ENCODE data around the gene EDC4. TPM values are rescaled to one million over a fixed set of nuclear protein-coding genes. Genes with fewer than 3 reads are reported as not detected.

EDC4 gene
- total RNA-seq, 2 donors from 2014 or later = 58.6 to 96.5 TPM

GRCh38 chr16:67841816-67842508, 30.9 kb upstream of the EDC4 start, which contains the start of gene THAP11:
TSS of gene THAP11 (plus strand) at chr16:67842320. CDS start at chr16:67842555, 235 bp downstream.
- H3K4me3 ChIP-seq = peak within 1 kb of the TSS; percentile 79
- DNase-seq = peak; percentile 97
- no peaks in the 10 kb centered on the region for H3K27me3 ChIP-seq
- intact Hi-C loops (cut with DNase I) = no loop called here
- H3K4me1 ChIP-seq = peaks cover 26% of the 10 kb centered on the region
- no peaks in the 10 kb centered on the region for H3K36me3 ChIP-seq
- TF ChIP-seq CTCF (IDR thresholded peaks at IDR 0.05) = peak; percentile 81
- H3K9ac ChIP-seq (ENCODE audit: low read depth in 2 of 2, low read length in 2 of 2) = peak within 1 kb of the TSS; percentile 84 to 87
- H3K9me3 ChIP-seq = no peaks in the 10 kb centered on the region
- H3K27ac ChIP-seq = peak within 1 kb of the TSS; percentile 97

GRCh38 chr16:67842509-67843342, 30.1 kb upstream of the EDC4 start:
- H3K4me3 ChIP-seq = peak overlapping the region; percentile 79
- peaks cover 28% of the 10 kb centered on the region for H3K4me1 ChIP-seq
- no peaks in the 10 kb centered on the region for H3K27me3 ChIP-seq
- H3K9me3 ChIP-seq = no peaks in the 10 kb centered on the region
- intact Hi-C loops (cut with DNase I) = no loop called here
- H3K27ac ChIP-seq = peak overlapping the region; percentile 97
- DNase-seq = peak; percentile 59
- no peak for TF ChIP-seq CTCF (IDR thresholded peaks at IDR 0.05)
- H3K9ac ChIP-seq (ENCODE audit: low read depth in 2 of 2, low read length in 2 of 2) = peak overlapping the region; percentile 70 to 87
- H3K36me3 ChIP-seq = no peaks in the 10 kb centered on the region

GRCh38 chr16:67843343-67843765, 29.5 kb upstream of the EDC4 start:
- DNase-seq = peak; percentile 44
- H3K36me3 ChIP-seq = no peaks in the 10 kb centered on the region
- intact Hi-C loops (cut with DNase I) = no loop called here
- H3K4me1 ChIP-seq = peaks cover 33% of the 10 kb centered on the region
- H3K9me3 ChIP-seq = no peaks in the 10 kb centered on the region
- TF ChIP-seq CTCF (IDR thresholded peaks at IDR 0.05) = no peak
- H3K27me3 ChIP-seq = no peaks in the 10 kb centered on the region
- peak overlapping the region; percentile 70 to 87 for H3K9ac ChIP-seq (ENCODE audit: low read depth in 2 of 2, low read length in 2 of 2)
- H3K27ac ChIP-seq = peak overlapping the region; percentile 97
- peak overlapping the region; percentile 79 for H3K4me3 ChIP-seq

- DNase-seq = no peak
- no peak overlapping the region for H3K27ac ChIP-seq
- no peak for TF ChIP-seq CTCF (IDR thresholded peaks at IDR 0.05)
- no peaks in the 10 kb centered on the region for H3K36me3 ChIP-seq
- no peaks in the 10 kb centered on the region for H3K9me3 ChIP-seq
- H3K4me3 ChIP-seq = no peak overlapping the region
- no peaks in the 10 kb centered on the region for H3K27me3 ChIP-seq
- intact Hi-C loops (cut with DNase I) = no loop called here
- H3K4me1 ChIP-seq = peaks cover 33% of the 10 kb centered on the region
- H3K9ac ChIP-seq (ENCODE audit: low read depth in 2 of 2, low read length in 2 of 2) = no peak overlapping the region
Measured at GRCh38 chr16:67844497-67844896, 28.4 kb upstream of the EDC4 start.

- H3K9me3 ChIP-seq = no peaks in the 10 kb centered on the region
- H3K9ac ChIP-seq (ENCODE audit: low read depth in 2 of 2, low read length in 2 of 2) = peak overlapping the region; percentile 16 to 97
- H3K4me3 ChIP-seq = peak overlapping the region; percentile 76
- DNase-seq = peak; percentile 24
- intact Hi-C loops (cut with DNase I) = no loop called here
- H3K4me1 ChIP-seq = peaks cover 33% of the 10 kb centered on the region
- peak overlapping the region; percentile 89 for H3K27ac ChIP-seq
- TF ChIP-seq CTCF (IDR thresholded peaks at IDR 0.05) = no peak
- no peaks in the 10 kb centered on the region for H3K27me3 ChIP-seq
- H3K36me3 ChIP-seq = no peaks in the 10 kb centered on the region
Measured at GRCh38 chr16:67845291-67846062, 27.4 kb upstream of the EDC4 start.

Measured in colonic mucosa (tissue), 4 donors.